HEK293 (cell line): Measurements from ENCODE around the gene SMPX.

ENCODE experiments used
- ELK4 ChIP-seq: IDR thresholded peaks from 2 replicates; pipeline ENCODE4 v1.6.1; 2011; ENCODE audit warnings: mild to moderate bottlenecking, low read depth, low read length, borderline replicate concordance
- FEZF1 ChIP-seq: fragments of 450-650 bp; formaldehyde crosslinking; IDR thresholded peaks from 2 replicates; pipeline ENCODE4 v1.5.1; 2016; ENCODE audit warnings: missing biosample characterization, missing genetic modification characterization
- GLI4 ChIP-seq: fragments of 450-650 bp; formaldehyde crosslinking; IDR thresholded peaks from 2 replicates; pipeline ENCODE4 v1.5.1; 2016; ENCODE audit warnings: missing biosample characterization, missing genetic modification characterization
- GLIS2 ChIP-seq: fragments of 450-650 bp; formaldehyde crosslinking; IDR thresholded peaks from 2 replicates; pipeline ENCODE4 v1.5.1; 2016; ENCODE audit warnings: missing biosample characterization, missing genetic modification characterization
- PATZ1 ChIP-seq: fragments of 450-650 bp; formaldehyde crosslinking; IDR thresholded peaks from 2 replicates; pipeline ENCODE4 v1.5.1; 2016; ENCODE audit warnings: missing biosample characterization, missing genetic modification characterization
- PRDM10 ChIP-seq: fragments of 450-650 bp; formaldehyde crosslinking; IDR thresholded peaks from 2 replicates; pipeline ENCODE4 v1.5.1; 2016; ENCODE audit warnings: missing biosample characterization, missing genetic modification characterization
- REPIN1 ChIP-seq: fragments of 450-650 bp; formaldehyde crosslinking; IDR thresholded peaks from 2 replicates; pipeline ENCODE4 v1.5.1; 2017; ENCODE audit warnings: missing biosample characterization, missing genetic modification characterization, low read depth
- TCF7L2 ChIP-seq: IDR thresholded peaks from 2 replicates; pipeline ENCODE4 v1.6.1; 2011; ENCODE audit warnings: low read depth, mild to moderate bottlenecking, inconsistent platforms, low read length, moderate library complexity, borderline replicate concordance
- YY2 ChIP-seq: fragments of 450-650 bp; formaldehyde crosslinking; IDR thresholded peaks from 2 replicates; pipeline ENCODE4 v1.5.1; 2016; ENCODE audit warnings: missing biosample characterization, missing genetic modification characterization
- ZNF157 ChIP-seq: fragments of 450-650 bp; formaldehyde crosslinking; IDR thresholded peaks from 2 replicates; pipeline ENCODE4 v1.5.1; 2016; ENCODE audit warnings: missing biosample characterization, missing genetic modification characterization
- ZNF211 ChIP-seq: fragments of 450-650 bp; formaldehyde crosslinking; IDR thresholded peaks from 2 replicates; pipeline ENCODE4 v1.5.1; 2016; ENCODE audit warnings: low read depth, missing biosample characterization, missing genetic modification characterization
- ZNF23 ChIP-seq: fragments of 450-650 bp; formaldehyde crosslinking; IDR thresholded peaks from 2 replicates; pipeline ENCODE4 v1.5.1; 2016; ENCODE audit warnings: missing biosample characterization, missing genetic modification characterization, borderline replicate concordance
- ZNF366 ChIP-seq: fragments of 450-650 bp; formaldehyde crosslinking; conservative IDR thresholded peaks from 2 replicates; pipeline ENCODE4 v1.5.1; 2016; ENCODE audit warnings: missing biosample characterization, missing genetic modification characterization
- ZNF501 ChIP-seq: fragments of 450-650 bp; formaldehyde crosslinking; IDR thresholded peaks from 2 replicates; pipeline ENCODE4 v1.5.1; 2016; ENCODE audit warnings: missing biosample characterization, missing genetic modification characterization
- ZNF510 ChIP-seq: fragments of 450-650 bp; formaldehyde crosslinking; IDR thresholded peaks from 2 replicates; pipeline ENCODE4 v1.5.1; 2018; ENCODE audit warnings: mild to moderate bottlenecking, missing genetic modification characterization, missing biosample characterization; ENCODE audit not compliant: insufficient replicate concordance
- ZNF518A ChIP-seq: fragments of 450-650 bp; formaldehyde crosslinking; conservative IDR thresholded peaks from 2 replicates; pipeline ENCODE4 v1.5.1; 2016; ENCODE audit warnings: low read depth, missing biosample characterization, missing genetic modification characterization
- ZNF521 ChIP-seq: fragments of 450-650 bp; formaldehyde crosslinking; IDR thresholded peaks from 2 replicates; pipeline ENCODE4 v1.5.1; 2017; ENCODE audit warnings: missing biosample characterization, mild to moderate bottlenecking, missing genetic modification characterization
- ZNF544 ChIP-seq: fragments of 450-650 bp; formaldehyde crosslinking; IDR thresholded peaks from 2 replicates; pipeline ENCODE4 v1.5.0; 2017; ENCODE audit warnings: missing biosample characterization, missing genetic modification characterization
- ZNF558 ChIP-seq: fragments of 450-650 bp; formaldehyde crosslinking; IDR thresholded peaks from 2 replicates; pipeline ENCODE4 v1.5.1; 2016; ENCODE audit warnings: missing biosample characterization, missing genetic modification characterization
- ZNF580 ChIP-seq: fragments of 450-650 bp; formaldehyde crosslinking; IDR thresholded peaks from 2 replicates; pipeline ENCODE4 v1.5.1; 2016; ENCODE audit warnings: missing biosample characterization, missing genetic modification characterization
- ZNF645 ChIP-seq: fragments of 450-650 bp; formaldehyde crosslinking; IDR thresholded peaks from 2 replicates; pipeline ENCODE4; 2016; ENCODE audit warnings: missing biosample characterization, missing genetic modification characterization
- ZNF654 ChIP-seq: fragments of 450-650 bp; formaldehyde crosslinking; IDR thresholded peaks from 2 replicates; pipeline ENCODE4 v1.5.1; 2016; ENCODE audit warnings: low read depth, missing biosample characterization, missing genetic modification characterization
- ZNF791 ChIP-seq: fragments of 450-650 bp; formaldehyde crosslinking; IDR thresholded peaks from 2 replicates; pipeline ENCODE4 v1.5.1; 2016; ENCODE audit warnings: missing biosample characterization, missing genetic modification characterization
- ZNF843 ChIP-seq: fragments of 450-650 bp; formaldehyde crosslinking; IDR thresholded peaks from 2 replicates; pipeline ENCODE4 v1.5.1; 2016; ENCODE audit warnings: missing biosample characterization, missing genetic modification characterization
- ZSCAN16 ChIP-seq: fragments of 450-650 bp; formaldehyde crosslinking; IDR thresholded peaks from 2 replicates; pipeline ENCODE4 v1.5.1; 2016; ENCODE audit warnings: missing biosample characterization, missing genetic modification characterization
- ZSCAN23 ChIP-seq: fragments of 450-650 bp; formaldehyde crosslinking; IDR thresholded peaks from 2 replicates; pipeline ENCODE4 v1.5.1; 2016; ENCODE audit warnings: missing biosample characterization, missing genetic modification characterization
- ZSCAN4 ChIP-seq: fragments of 450-650 bp; formaldehyde crosslinking; IDR thresholded peaks from 2 replicates; pipeline ENCODE4 v1.5.1; 2017; ENCODE audit warnings: missing biosample characterization, missing genetic modification characterization

Gene SMPX

GRCh38 chrX:21800344-21800770 lies 42.4 kb upstream of the SMPX start (continued):
- TF ChIP-seq PRDM10 (tag by site-specific recombination), result no peak
- no peak for TF ChIP-seq ZSCAN16 (tag by site-specific recombination)
- TF ChIP-seq FEZF1 (tag by site-specific recombination), result peak; percentile 96
- TF ChIP-seq GLI4 (tag by site-specific recombination), result no peak
- TF ChIP-seq ZNF645, result no peak
- TF ChIP-seq ZNF654 (tag by site-specific recombination), result no peak
- TF ChIP-seq ZNF211 (tag by site-specific recombination), result no peak
- TF ChIP-seq ZNF791 (tag by site-specific recombination), result no peak
- TF ChIP-seq ZNF157 (tag by site-specific recombination), result no peak
- no peak for TF ChIP-seq REPIN1 (tag by site-specific recombination)
- TF ChIP-seq ZNF558 (tag by site-specific recombination), result no peak
- no peak for TF ChIP-seq ZNF518A (tag by site-specific recombination)
- no peak for TF ChIP-seq ZNF580 (tag by site-specific recombination)
- no peak for TF ChIP-seq ZSCAN4 (tag by site-specific recombination)
- no peak for TF ChIP-seq ZNF23 (tag by site-specific recombination)
- TF ChIP-seq GLIS2 (tag by site-specific recombination), result peak; percentile 17; the same call in 1 of the 2 replicates
- TF ChIP-seq ZNF521 (tag by site-specific recombination), result no peak
- TF ChIP-seq ZNF510 (tag by site-specific recombination), result no peak
- TF ChIP-seq ZSCAN23 (tag by site-specific recombination), result no peak
- TF ChIP-seq TCF7L2, result no peak
- no peak; the same call in 1 of the 2 replicates for TF ChIP-seq PATZ1 (tag by site-specific recombination)
- no peak for TF ChIP-seq ZNF501 (tag by site-specific recombination)
- TF ChIP-seq ELK4, result no peak
- peak; percentile 82 for TF ChIP-seq ZNF843 (tag by site-specific recombination)
- TF ChIP-seq ZNF544, result no peak
- peak; percentile 75 for TF ChIP-seq ZNF366 (tag by site-specific recombination)
- no peak for TF ChIP-seq YY2 (tag by site-specific recombination)
